CD14-positive monocyte (primary cell): Measurements from ENCODE around the gene MEI4. TPM values are rescaled to one million over a fixed set of nuclear protein-coding genes. Genes with fewer than 3 reads are reported as not detected.

Experiments used
- DNase-seq, 3 donors: peaks; one replicate each; pipeline ENCODE4 v3.0.0-alpha.2; 2011 to 2022
- H2AFZ ChIP-seq: 2 replicates; pipeline ENCODE4 v1.6.0; 2012; ENCODE audit warnings: mild to moderate bottlenecking, low read depth, low read length, inconsistent platforms; ENCODE audit not compliant: insufficient read depth, poor library complexity, severe bottlenecking
- H3K27ac ChIP-seq, 2 donors: 1 replicate in 1 of 2; 2 replicates in 1 of 2; pipeline ENCODE4 v1.5.1; 2012 to 2013; ENCODE audit warnings: low read length in 2 of 2, control low read depth in 1 of 2, inconsistent platforms in 1 of 2, low read depth in 1 of 2, mild to moderate bottlenecking in 1 of 2
- H3K27me3 ChIP-seq, 2 donors: one replicate each; pipeline versions ENCODE4 v1.6.0 to v1.6.1; 2011 to 2013; ENCODE audit warnings: low read length in 2 of 2; ENCODE audit not compliant: control insufficient read depth in 2 of 2, insufficient read depth in 2 of 2
- H3K36me3 ChIP-seq, 2 donors: replicated peaks in 1 of 2; 1 replicate in 1 of 2; 2 replicates in 1 of 2; pipeline versions ENCODE4 v1.5.1 to v1.6.1; 2012 to 2013; ENCODE audit warnings: low read length in 2 of 2, control low read depth in 1 of 2, inconsistent platforms in 1 of 2, mild to moderate bottlenecking in 1 of 2; ENCODE audit not compliant: insufficient read depth in 2 of 2, control insufficient read depth in 1 of 2
- H3K4me1 ChIP-seq, 2 donors: 1 replicate in 1 of 2; 2 replicates in 1 of 2; pipeline versions ENCODE4 v1.5.1 to v1.6.1; 2012 to 2013; ENCODE audit warnings: low read length in 2 of 2, control low read depth in 1 of 2, inconsistent platforms in 1 of 2, mild to moderate bottlenecking in 1 of 2, moderate library complexity in 1 of 2; ENCODE audit not compliant: insufficient read depth in 2 of 2, control insufficient read depth in 1 of 2
- H3K4me2 ChIP-seq: replicated peaks from 2 replicates; pipeline ENCODE3; 2012; ENCODE audit warnings: low read length, moderate library complexity, mild to moderate bottlenecking; ENCODE audit not compliant: poor library complexity, severe bottlenecking; ENCODE audit errors: extremely low read depth
- H3K4me3 ChIP-seq, 3 experiments: fragments of 200-600 bp in 1 of 3; sonication (generic) in 1 of 3; replicated peaks in 1 of 3; 1 replicate in 2 of 3; 2 replicates in 1 of 3; pipeline ENCODE4 v1.5.1; 2011 to 2013; ENCODE audit warnings: low read length in 3 of 3, mild to moderate bottlenecking in 3 of 3, control low read depth in 2 of 3, low read depth in 2 of 3, inconsistent platforms in 1 of 3, moderate library complexity in 1 of 3
- H3K79me2 ChIP-seq: 2 replicates; pipeline ENCODE4 v1.6.0; 2012; ENCODE audit warnings: mild to moderate bottlenecking, control low read depth, inconsistent platforms, low read length, moderate library complexity; ENCODE audit not compliant: insufficient read depth
- H3K9ac ChIP-seq: 2 replicates; pipeline ENCODE4 v1.6.0; 2017; ENCODE audit warnings: low read length, mild to moderate bottlenecking; ENCODE audit not compliant: insufficient read depth, poor library complexity, severe bottlenecking
- H3K9me3 ChIP-seq, 2 donors: replicated peaks in 1 of 2; 1 replicate in 1 of 2; 2 replicates in 1 of 2; pipeline versions ENCODE4 v1.5.1 to v1.6.1; 2012 to 2013; ENCODE audit warnings: low read length in 2 of 2, control low read depth in 1 of 2; ENCODE audit not compliant: control insufficient read depth in 1 of 2, insufficient read depth in 1 of 2
- H4K20me1 ChIP-seq: 2 replicates; pipeline ENCODE4 v1.6.0; 2012; ENCODE audit warnings: mild to moderate bottlenecking, low read length, control low read depth, moderate library complexity; ENCODE audit not compliant: insufficient read depth
- H3K27ac Mint-ChIP-seq, 7 donors: one replicate each; pipeline ENCODE4 v1.8.0; 2020; ENCODE audit warnings: mild to moderate bottlenecking in 7 of 7, mixed read lengths in 7 of 7, moderate library complexity in 6 of 7, inconsistent platforms in 2 of 7
- H3K27me3 Mint-ChIP-seq, 3 donors: one replicate each; pipeline ENCODE4 v1.8.0; 2021 to 2022; ENCODE audit warnings: low read depth in 3 of 3, mild to moderate bottlenecking in 3 of 3, mixed read lengths in 3 of 3, moderate library complexity in 3 of 3, inconsistent platforms in 1 of 3
- H3K36me3 Mint-ChIP-seq, 2 donors: one replicate each; pipeline ENCODE4 v1.8.0; 2020; ENCODE audit warnings: mixed read lengths in 2 of 2, inconsistent platforms in 1 of 2, mild to moderate bottlenecking in 1 of 2
- H3K4me1 Mint-ChIP-seq: one replicate; pipeline ENCODE4 v1.8.0; 2020; ENCODE audit warnings: mild to moderate bottlenecking, mixed read lengths
- H3K4me3 Mint-ChIP-seq, 2 donors: one replicate each; pipeline ENCODE4 v1.8.0; 2020; ENCODE audit warnings: mild to moderate bottlenecking in 2 of 2, mixed read lengths in 2 of 2, moderate library complexity in 1 of 2
- H3K9me3 Mint-ChIP-seq, 7 donors: one replicate each; pipeline ENCODE4 v1.8.0; 2020 to 2022; ENCODE audit warnings: mixed read lengths in 7 of 7, mild to moderate bottlenecking in 6 of 7, moderate library complexity in 6 of 7, inconsistent platforms in 2 of 7
- WGBS: methylation state at CpG from one replicate; pipeline ENCODE4 v1.1.5; 2013; ENCODE audit warnings: missing lambda C conversion rate; ENCODE audit not compliant: insufficient coverage; 5-methylcytosine and 5-hydroxymethylcytosine counted together
- intact Hi-C, 2 donors: fragments of 100-400 bp; cut with micrococcal nuclease; formaldehyde crosslinking; loops; one replicate each; pipeline versions ENCODE4 v1.15.0 to v1.15.1; 2023
- polyA plus RNA-seq, 3 donors: library from polyadenylated mRNA; depleted of rRNA in 1 of 3; unstranded in 2 of 3; stranded (reverse) in 1 of 3; fragments of 300-500 nt in 2 of 3; fragments of >200 nt in 1 of 3; fragmentation: Illumina TruSeq in 2 of 3; gene quantifications; 1 replicate in 2 of 3; 2 replicates in 1 of 3; pipeline ENCODE4 v1.2.3, GENCODE V29; 2012 to 2021
- TF ChIP-seq, protein P1 (sequence below): fragments of 200-600 bp; IDR thresholded peaks from one replicate; pipeline ENCODE4 v1.8.0; 2022; ENCODE audit warnings: antibody characterized with exemption, mild to moderate bottlenecking

The MEI4 gene
- polyA plus RNA-seq, 3 donors, result not detected

DNA sequence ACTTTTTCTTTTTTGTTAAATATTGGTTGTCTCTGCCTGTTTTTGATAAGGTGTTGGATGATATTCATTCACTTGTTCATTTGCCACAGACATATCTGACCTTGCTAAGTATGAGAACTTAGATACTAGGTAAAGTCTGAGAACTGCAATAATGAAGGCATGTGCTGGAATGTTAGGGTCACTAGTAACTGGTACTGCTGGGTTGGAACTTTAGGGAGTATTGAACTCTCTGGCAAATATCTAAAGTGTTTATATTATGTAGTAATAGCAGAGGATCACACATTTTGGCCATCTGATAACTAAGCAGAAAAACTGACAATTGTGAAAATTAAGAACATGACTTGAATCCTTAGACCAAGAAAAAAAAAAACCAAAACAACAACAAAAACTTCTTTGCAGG lies 162.7 kb downstream of the MEI4 start:
- no peaks in the 10 kb centered on the region for H3K79me2 ChIP-seq
- H3K4me2 ChIP-seq, result no peak overlapping the region
- TF ChIP-seq, protein P1, sequence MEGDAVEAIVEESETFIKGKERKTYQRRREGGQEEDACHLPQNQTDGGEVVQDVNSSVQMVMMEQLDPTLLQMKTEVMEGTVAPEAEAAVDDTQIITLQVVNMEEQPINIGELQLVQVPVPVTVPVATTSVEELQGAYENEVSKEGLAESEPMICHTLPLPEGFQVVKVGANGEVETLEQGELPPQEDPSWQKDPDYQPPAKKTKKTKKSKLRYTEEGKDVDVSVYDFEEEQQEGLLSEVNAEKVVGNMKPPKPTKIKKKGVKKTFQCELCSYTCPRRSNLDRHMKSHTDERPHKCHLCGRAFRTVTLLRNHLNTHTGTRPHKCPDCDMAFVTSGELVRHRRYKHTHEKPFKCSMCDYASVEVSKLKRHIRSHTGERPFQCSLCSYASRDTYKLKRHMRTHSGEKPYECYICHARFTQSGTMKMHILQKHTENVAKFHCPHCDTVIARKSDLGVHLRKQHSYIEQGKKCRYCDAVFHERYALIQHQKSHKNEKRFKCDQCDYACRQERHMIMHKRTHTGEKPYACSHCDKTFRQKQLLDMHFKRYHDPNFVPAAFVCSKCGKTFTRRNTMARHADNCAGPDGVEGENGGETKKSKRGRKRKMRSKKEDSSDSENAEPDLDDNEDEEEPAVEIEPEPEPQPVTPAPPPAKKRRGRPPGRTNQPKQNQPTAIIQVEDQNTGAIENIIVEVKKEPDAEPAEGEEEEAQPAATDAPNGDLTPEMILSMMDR, result no peak
- Mint-ChIP-seq H3K27me3 (no peaks in the 10 kb centered on the region), H3K4me3 (no peak overlapping the region), H3K9me3 (peaks cover 0 to 2% (median 0%) of the 10 kb centered on the region in 7 donors), H3K36me3 (no peaks in the 10 kb centered on the region), H3K27ac (no peak overlapping the region), H3K4me1 (no peaks in the 10 kb centered on the region)
- no peak overlapping the region for H3K9ac ChIP-seq
- intact Hi-C loops, result no loop called here
- no peak overlapping the region for H3K27ac ChIP-seq
- H3K4me1 ChIP-seq, result no peaks in the 10 kb centered on the region
- no peak overlapping the region for H2AFZ ChIP-seq
- H3K27me3 ChIP-seq, result no peaks in the 10 kb centered on the region
- peaks cover 0 to 4% of the 10 kb centered on the region in 2 donors for H3K9me3 ChIP-seq
- no peaks in the 10 kb centered on the region for H3K36me3 ChIP-seq
- no peaks in the 10 kb centered on the region for H4K20me1 ChIP-seq
- H3K4me3 ChIP-seq, result no peak overlapping the region
- DNase-seq, result no peak

DNA sequence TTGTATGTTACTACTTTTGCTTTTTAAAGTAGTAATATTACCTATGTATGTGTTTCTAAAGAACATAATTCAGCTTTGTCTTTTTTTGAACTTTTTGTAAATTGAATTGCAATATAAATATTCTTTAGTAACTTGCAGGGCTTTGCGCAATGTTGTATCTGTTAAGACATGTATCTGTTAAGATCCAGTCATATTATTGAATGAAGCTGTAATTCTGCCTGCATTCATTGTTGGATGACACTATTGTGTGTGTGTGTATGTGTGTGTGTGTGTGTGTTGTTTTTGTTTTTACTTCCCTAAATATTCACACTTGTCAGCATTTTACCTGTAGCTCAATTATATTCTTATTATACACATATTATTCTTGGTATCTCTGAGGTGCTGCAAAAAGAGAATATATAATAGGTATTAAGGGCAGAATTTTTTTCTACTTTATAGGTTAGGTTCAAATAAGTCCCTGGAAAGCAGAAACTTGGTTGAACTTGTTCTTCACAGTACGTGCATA lies 164.0 kb downstream of the MEI4 start:
- Mint-ChIP-seq H3K9me3 (peaks cover 0 to 7% (median 0%) of the 10 kb centered on the region in 7 donors), H3K4me3 (no peak overlapping the region), H3K27ac (no peak overlapping the region), H3K27me3 (no peaks in the 10 kb centered on the region), H3K36me3 (no peaks in the 10 kb centered on the region), H3K4me1 (no peaks in the 10 kb centered on the region)
- Histone ChIP-seq H4K20me1 (no peaks in the 10 kb centered on the region), H3K4me1 (no peaks in the 10 kb centered on the region), H3K9ac (no peak overlapping the region), H3K4me3 (no peak overlapping the region), H3K27me3 (no peaks in the 10 kb centered on the region), H3K27ac (no peak overlapping the region), H3K4me2 (no peak overlapping the region), H3K36me3 (no peaks in the 10 kb centered on the region), H2AFZ (no peak overlapping the region), H3K79me2 (no peaks in the 10 kb centered on the region), H3K9me3 (peaks cover 0 to 4% of the 10 kb centered on the region in 2 donors)
- 100% methylated on average over 1 of the region's 2 CpGs for WGBS
- no peak for DNase-seq
- TF ChIP-seq, protein P1, result no peak
- intact Hi-C loops, result no loop called here
